ENCODE measurements around the gene CD207.

The CD207 gene

DNA sequence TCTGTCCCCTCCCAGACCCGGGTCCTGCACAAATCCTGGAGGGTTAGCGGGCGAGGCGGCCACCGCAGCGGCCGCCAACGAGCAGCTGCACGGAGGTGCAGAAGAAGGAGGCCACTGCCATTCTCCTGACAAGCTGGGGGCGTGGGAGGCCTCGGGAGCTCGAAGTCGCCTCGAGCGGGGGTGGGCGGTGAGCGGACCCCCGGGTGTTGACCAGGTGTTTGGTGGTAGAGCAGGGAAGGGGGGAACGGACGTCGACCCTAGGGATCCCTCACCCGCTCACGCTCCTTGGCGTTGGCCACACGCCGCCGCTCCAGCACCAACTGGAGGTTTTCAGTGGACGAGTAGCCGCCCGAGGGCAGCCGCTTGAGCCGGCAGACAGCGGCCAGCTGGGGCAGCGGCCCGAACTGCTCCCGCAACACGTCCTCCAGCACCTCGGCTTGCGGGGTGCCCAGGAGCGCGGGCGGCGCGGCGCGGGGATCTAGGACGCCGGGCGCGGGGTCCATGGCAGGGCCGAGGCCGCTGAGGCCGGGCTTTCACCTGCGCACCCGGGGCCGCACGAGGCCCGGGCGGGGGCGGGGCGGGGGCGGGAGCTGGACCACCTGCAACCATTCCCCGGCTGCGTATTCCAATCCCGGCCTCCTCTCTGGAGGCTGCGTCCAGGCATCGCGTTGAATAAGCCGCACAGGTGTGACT, 45.3 kb downstream of the CD207 start, which contains the start of gene FIGLA:
TSS of gene FIGLA (minus strand) at position 508 of the 693 bp plus-strand sequence. CDS start at position 503, 5 bp downstream.
- Histone ChIP-seq H3K9me3 (ENCODE audit: control insufficient read depth, low read length) (no peaks in the 10 kb centered on the region), H3K4me2 (ENCODE audit: low read length) (peak within 1 kb of the TSS; percentile 58), H3K4me1 (no peaks in the 10 kb centered on the region), H3K27ac (no peak within 1 kb of the TSS), H3K27me3 (ENCODE audit: control insufficient read depth, insufficient read depth, low read length) (no peaks in the 10 kb centered on the region), H3K9ac (no peak within 1 kb of the TSS), H3K36me3 (ENCODE audit: control insufficient read depth, insufficient read depth, low read length) (no peaks in the 10 kb centered on the region), H2AFZ (peak within 1 kb of the TSS; percentile 54), H3K4me3 (ENCODE audit: low read depth, low read length) (peak within 1 kb of the TSS; percentile 33), H3K79me2 (no peaks in the 10 kb centered on the region)
- TF ChIP-seq, protein P1, sequence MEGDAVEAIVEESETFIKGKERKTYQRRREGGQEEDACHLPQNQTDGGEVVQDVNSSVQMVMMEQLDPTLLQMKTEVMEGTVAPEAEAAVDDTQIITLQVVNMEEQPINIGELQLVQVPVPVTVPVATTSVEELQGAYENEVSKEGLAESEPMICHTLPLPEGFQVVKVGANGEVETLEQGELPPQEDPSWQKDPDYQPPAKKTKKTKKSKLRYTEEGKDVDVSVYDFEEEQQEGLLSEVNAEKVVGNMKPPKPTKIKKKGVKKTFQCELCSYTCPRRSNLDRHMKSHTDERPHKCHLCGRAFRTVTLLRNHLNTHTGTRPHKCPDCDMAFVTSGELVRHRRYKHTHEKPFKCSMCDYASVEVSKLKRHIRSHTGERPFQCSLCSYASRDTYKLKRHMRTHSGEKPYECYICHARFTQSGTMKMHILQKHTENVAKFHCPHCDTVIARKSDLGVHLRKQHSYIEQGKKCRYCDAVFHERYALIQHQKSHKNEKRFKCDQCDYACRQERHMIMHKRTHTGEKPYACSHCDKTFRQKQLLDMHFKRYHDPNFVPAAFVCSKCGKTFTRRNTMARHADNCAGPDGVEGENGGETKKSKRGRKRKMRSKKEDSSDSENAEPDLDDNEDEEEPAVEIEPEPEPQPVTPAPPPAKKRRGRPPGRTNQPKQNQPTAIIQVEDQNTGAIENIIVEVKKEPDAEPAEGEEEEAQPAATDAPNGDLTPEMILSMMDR (IDR thresholded peaks at IDR 0.05), result no peak

DNA sequence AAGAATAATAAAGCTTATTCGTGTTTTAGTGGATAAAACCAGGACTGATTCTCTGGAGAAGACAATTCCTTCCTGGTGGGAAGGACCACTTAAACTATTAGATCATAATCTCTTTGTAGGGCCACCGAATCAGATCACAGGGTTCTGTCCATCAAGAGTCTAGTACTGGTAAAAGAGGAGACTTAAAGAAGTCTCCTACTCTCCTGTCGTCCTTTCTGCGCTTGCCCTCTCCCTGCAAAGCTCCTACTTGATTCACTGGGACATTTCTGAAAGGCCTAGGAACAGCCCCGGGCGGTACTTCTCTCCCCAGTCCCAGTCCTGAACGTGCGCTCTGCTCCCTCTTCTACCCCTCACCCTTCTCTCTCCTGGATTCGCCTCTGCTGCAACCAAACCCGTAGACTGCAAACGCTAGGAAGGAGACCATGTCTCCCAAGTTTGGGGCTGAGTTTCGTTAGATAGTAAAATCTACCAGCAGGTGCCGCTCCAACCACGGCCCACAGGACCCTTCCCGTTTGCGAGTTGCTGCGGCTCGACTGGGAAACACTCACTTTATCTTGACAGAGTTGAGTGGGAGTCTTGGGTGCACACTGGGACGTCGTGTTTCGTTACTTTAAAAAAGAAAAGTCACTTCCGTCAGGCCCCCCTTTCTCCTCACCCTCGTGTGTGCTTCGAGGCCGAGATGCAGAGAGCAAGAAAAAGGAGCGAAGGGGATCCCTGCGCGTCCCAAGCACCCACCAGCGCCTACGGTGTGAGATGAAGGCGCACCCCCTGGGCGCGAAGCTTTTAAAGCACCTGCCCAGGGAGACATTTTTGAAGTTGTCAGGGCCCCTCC, 46.1 kb downstream of the CD207 start:
- H3K27ac ChIP-seq, result no peak overlapping the region
- H3K27me3 ChIP-seq (ENCODE audit: control insufficient read depth, insufficient read depth, low read length), result no peaks in the 10 kb centered on the region
- H2AFZ ChIP-seq, result peak overlapping the region; percentile 54
- H3K4me3 ChIP-seq (ENCODE audit: low read depth, low read length), result peak overlapping the region; percentile 33
- no peaks in the 10 kb centered on the region for H3K9me3 ChIP-seq (ENCODE audit: control insufficient read depth, low read length)
- H3K9ac ChIP-seq, result no peak overlapping the region
- TF ChIP-seq, protein P1 (IDR thresholded peaks at IDR 0.05), result peak; percentile 53
- H3K4me2 ChIP-seq (ENCODE audit: low read length), result peak overlapping the region; percentile 58
- H3K4me1 ChIP-seq, result no peaks in the 10 kb centered on the region
- no peaks in the 10 kb centered on the region for H3K36me3 ChIP-seq (ENCODE audit: control insufficient read depth, insufficient read depth, low read length)
- no peaks in the 10 kb centered on the region for H3K79me2 ChIP-seq

DNA sequence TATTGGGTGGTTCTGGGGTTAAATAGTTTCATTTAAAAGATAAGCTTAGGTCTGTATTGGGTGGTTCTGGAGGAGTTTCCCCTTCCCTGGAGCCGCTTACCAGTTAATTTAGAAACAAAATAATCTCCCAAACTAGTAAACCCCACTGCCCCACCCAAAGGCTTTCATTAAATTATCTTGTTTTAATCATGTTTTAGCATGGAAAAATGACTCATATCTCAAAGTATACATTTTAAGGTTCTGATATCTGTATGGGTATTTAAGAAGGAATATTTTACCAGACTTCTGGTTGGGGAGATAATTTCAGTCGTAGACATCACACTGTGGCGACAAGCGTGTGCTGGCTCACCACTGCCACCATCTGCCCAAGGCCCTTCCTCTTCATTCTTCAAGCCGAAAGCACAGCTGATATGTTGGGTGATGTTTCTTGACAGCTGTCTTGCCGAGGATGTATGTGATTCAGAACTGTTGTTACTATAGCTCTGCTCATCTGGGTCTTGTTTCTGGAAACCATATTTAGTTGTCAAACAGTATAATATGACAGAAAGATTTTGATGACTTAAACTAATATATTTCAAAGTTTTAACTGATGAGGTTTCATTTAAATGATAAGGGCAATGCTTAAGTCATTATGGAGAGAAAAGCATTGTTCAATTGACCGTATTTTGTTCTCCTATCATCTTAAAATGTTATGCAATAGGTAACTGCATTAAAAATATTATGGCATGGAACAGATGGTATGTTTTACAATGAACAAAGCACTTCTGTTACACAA, 50.3 kb downstream of the CD207 start:
- no peak overlapping the region for H3K27ac ChIP-seq
- H2AFZ ChIP-seq, result no peak overlapping the region
- no peaks in the 10 kb centered on the region for H3K79me2 ChIP-seq
- H3K4me1 ChIP-seq, result no peaks in the 10 kb centered on the region
- TF ChIP-seq, protein P1 (IDR thresholded peaks at IDR 0.05), result peak; percentile 61
- H3K4me3 ChIP-seq (ENCODE audit: low read depth, low read length), result no peak overlapping the region
- H3K4me2 ChIP-seq (ENCODE audit: low read length), result no peak overlapping the region
- no peaks in the 10 kb centered on the region for H3K9me3 ChIP-seq (ENCODE audit: control insufficient read depth, low read length)
- no peaks in the 10 kb centered on the region for H3K36me3 ChIP-seq (ENCODE audit: control insufficient read depth, insufficient read depth, low read length)
- H3K9ac ChIP-seq, result no peak overlapping the region
- no peaks in the 10 kb centered on the region for H3K27me3 ChIP-seq (ENCODE audit: control insufficient read depth, insufficient read depth, low read length)

DNA sequence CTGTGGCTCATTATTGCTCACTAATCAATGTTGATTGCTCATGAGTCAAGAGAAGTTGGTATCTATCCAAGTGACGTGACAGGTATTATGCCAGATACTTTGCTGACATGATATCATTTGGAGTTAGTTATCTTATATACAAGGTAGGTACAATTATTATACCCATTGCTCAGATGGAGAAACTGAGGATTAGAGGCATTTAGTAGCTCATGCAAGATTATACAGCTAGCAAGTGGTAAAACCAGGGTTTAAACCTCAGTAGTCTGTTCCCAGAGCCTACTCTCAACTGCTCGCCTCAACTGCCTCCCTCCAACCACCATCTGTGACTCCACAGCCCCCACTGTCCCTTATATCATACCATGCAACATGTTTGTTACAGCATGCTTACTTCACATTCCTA, 51.3 kb downstream of the CD207 start:
- Histone ChIP-seq H3K36me3 (ENCODE audit: control insufficient read depth, insufficient read depth, low read length) (no peaks in the 10 kb centered on the region), H2AFZ (no peak overlapping the region), H3K9me3 (ENCODE audit: control insufficient read depth, low read length) (no peaks in the 10 kb centered on the region), H3K9ac (no peak overlapping the region), H3K4me2 (ENCODE audit: low read length) (no peak overlapping the region), H3K4me3 (ENCODE audit: low read depth, low read length) (no peak overlapping the region), H3K79me2 (no peaks in the 10 kb centered on the region), H3K27me3 (ENCODE audit: control insufficient read depth, insufficient read depth, low read length) (no peaks in the 10 kb centered on the region), H3K4me1 (no peaks in the 10 kb centered on the region), H3K27ac (no peak overlapping the region)
- TF ChIP-seq, protein P1 (IDR thresholded peaks at IDR 0.05), result no peak
